Smooth muscle cell (in vitro differentiated cells): ENCODE results near the gene ATP13A2. TPM values are rescaled to one million over a fixed set of nuclear protein-coding genes. Genes with fewer than 3 reads are reported as not detected.
"Not testable (repeated sequence)": the region's sequence is repeated elsewhere in the genome, so short reads cannot be mapped to it uniquely, and the experiment has no call there.

Experiments used
- DNase-seq: peaks from one replicate; lab custom pipeline; 2025; ENCODE audit not compliant: unreplicated experiment; lab: John Stamatoyannopoulos, UW
- H2AFZ ChIP-seq: fragments of 200-600 bp; sonication (generic); 2 replicates; pipeline ENCODE4 v1.6.0; 2016; ENCODE audit warnings: antibody characterized with exemption, low read depth, mild to moderate bottlenecking
- H3F3A ChIP-seq: fragments of 200-600 bp; sonication (generic); 2 replicates; pipeline ENCODE4 v1.6.0; 2017; ENCODE audit warnings: antibody characterized with exemption, low read depth
- H3K27ac ChIP-seq: fragments of 200-600 bp; sonication (generic); 2 replicates; pipeline ENCODE4 v1.5.1; 2016; ENCODE audit warnings: low read depth, mild to moderate bottlenecking
- H3K27me3 ChIP-seq: fragments of 200-600 bp; sonication (generic); 2 replicates; pipeline ENCODE4 v1.6.1; 2016; ENCODE audit warnings: low read depth, mild to moderate bottlenecking
- H3K36me3 ChIP-seq: fragments of 200-600 bp; sonication (generic); 2 replicates; pipeline ENCODE4 v1.5.1; 2016; ENCODE audit warnings: low read depth
- H3K4me1 ChIP-seq: fragments of 200-600 bp; sonication (generic); 2 replicates; pipeline ENCODE4 v1.5.1; 2016; ENCODE audit warnings: low read depth
- H3K4me2 ChIP-seq: fragments of 200-600 bp; sonication (generic); 2 replicates; pipeline ENCODE4 v1.6.0; 2016; ENCODE audit warnings: mild to moderate bottlenecking
- H3K4me3 ChIP-seq: fragments of 200-600 bp; sonication (generic); 2 replicates; pipeline ENCODE4 v1.5.1; 2016; ENCODE audit warnings: mild to moderate bottlenecking
- H3K79me2 ChIP-seq: fragments of 200-600 bp; sonication (generic); 2 replicates; pipeline ENCODE4 v1.6.0; 2016; ENCODE audit warnings: low read depth, mild to moderate bottlenecking
- H3K9ac ChIP-seq: fragments of 200-600 bp; sonication (generic); 2 replicates; pipeline ENCODE4 v1.6.0; 2016; ENCODE audit warnings: low read depth
- H3K9me3 ChIP-seq: fragments of 200-600 bp; sonication (generic); replicated peaks from 2 replicates; pipeline ENCODE4 v1.5.1; 2016; ENCODE audit warnings: low read depth
- H4K20me1 ChIP-seq: fragments of 200-600 bp; sonication (generic); 2 replicates; pipeline ENCODE4 v1.6.0; 2016; ENCODE audit warnings: low read depth
- WGBS: methylation state at CpG from one replicate; pipeline ENCODE4 v1.1.7; 2016; ENCODE audit warnings: low lambda C conversion rate; 5-methylcytosine and 5-hydroxymethylcytosine counted together
- polyA plus RNA-seq: library from polyadenylated mRNA; unstranded; fragments of >200 nt; fragmentation: Nextera tagmentation; extraction: Ambion mirVana; gene quantifications from 2 replicates; pipeline ENCODE4 v1.2.1, GENCODE V29; 2016
- total RNA-seq: library from RNA; depleted of rRNA; stranded (reverse); fragments of >200 nt; gene quantifications from 2 replicates; pipeline ENCODE4 v1.2.3, GENCODE V29; 2014
- TF ChIP-seq, protein P1 (sequence below): fragments of 200-600 bp; sonication (generic); IDR thresholded peaks from 2 replicates; pipeline ENCODE4 v1.5.1; 2017; ENCODE audit warnings: borderline replicate concordance, mild to moderate bottlenecking, antibody characterized with exemption; ENCODE audit not compliant: insufficient read depth, poor library complexity, severe bottlenecking

ATP13A2 gene
- total and polyA plus RNA-seq, 2 experiments from 2014 or later, result 27.7 to 42.3 TPM

- H4K20me1 ChIP-seq, result no peaks in the 10 kb centered on the region
- H3F3A ChIP-seq, result no peaks in the 10 kb centered on the region
- H3K4me1 ChIP-seq, result no peaks in the 10 kb centered on the region
- H3K9me3 ChIP-seq, result no peaks in the 10 kb centered on the region
- TF ChIP-seq, protein P1, sequence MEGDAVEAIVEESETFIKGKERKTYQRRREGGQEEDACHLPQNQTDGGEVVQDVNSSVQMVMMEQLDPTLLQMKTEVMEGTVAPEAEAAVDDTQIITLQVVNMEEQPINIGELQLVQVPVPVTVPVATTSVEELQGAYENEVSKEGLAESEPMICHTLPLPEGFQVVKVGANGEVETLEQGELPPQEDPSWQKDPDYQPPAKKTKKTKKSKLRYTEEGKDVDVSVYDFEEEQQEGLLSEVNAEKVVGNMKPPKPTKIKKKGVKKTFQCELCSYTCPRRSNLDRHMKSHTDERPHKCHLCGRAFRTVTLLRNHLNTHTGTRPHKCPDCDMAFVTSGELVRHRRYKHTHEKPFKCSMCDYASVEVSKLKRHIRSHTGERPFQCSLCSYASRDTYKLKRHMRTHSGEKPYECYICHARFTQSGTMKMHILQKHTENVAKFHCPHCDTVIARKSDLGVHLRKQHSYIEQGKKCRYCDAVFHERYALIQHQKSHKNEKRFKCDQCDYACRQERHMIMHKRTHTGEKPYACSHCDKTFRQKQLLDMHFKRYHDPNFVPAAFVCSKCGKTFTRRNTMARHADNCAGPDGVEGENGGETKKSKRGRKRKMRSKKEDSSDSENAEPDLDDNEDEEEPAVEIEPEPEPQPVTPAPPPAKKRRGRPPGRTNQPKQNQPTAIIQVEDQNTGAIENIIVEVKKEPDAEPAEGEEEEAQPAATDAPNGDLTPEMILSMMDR, result no peak
- peak overlapping the region; percentile 75 for H3K27ac ChIP-seq
- H3K4me2 ChIP-seq, result peak overlapping the region; percentile 72
- 95% methylated on average over 16 of the region's 22 CpGs for WGBS
- H3K36me3 ChIP-seq, result no peaks in the 10 kb centered on the region
- no peaks in the 10 kb centered on the region for H3K27me3 ChIP-seq
- H2AFZ ChIP-seq, result no peak overlapping the region
- no peak overlapping the region for H3K4me3 ChIP-seq
- no peak overlapping the region for H3K9ac ChIP-seq
- DNase-seq, result no peak
- no peaks in the 10 kb centered on the region for H3K79me2 ChIP-seq
Measured at GRCh38 chr1:16966282-16966681, 45.4 kb downstream of the ATP13A2 start.

DNA sequence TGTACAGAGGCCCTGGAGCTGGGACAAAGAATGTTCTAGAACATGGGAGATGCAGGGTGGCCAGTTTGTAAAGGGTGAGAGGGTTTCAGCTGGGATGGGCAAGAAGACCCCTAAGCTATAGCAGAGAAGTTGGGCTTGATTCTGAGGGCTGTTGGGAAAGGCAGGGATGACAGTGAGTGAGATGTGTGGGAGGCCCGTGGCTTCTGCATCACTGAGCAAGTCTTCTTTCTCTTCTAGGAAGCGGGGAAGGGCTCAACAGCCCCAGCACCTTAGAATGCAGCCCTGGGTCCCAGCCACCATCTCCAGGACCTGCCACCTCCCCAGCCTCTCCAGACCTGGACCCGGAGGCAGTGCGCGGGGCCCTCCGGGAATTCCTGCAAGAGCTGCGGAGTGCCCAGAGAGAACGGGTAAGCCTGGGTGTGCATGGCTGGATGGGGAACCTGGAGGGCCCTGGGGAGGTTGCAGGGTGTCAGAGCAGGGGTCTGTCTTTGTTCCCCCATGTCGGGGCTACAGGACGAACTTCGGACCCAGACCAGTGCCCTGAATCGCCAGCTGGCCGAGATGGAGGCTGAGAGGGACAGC, 46.2 kb downstream of the ATP13A2 start:
- peak overlapping the region; percentile 36 for H3K4me2 ChIP-seq
- TF ChIP-seq, protein P1, result no peak
- H3K27ac ChIP-seq, result no peak overlapping the region
- H3K36me3 ChIP-seq, result no peaks in the 10 kb centered on the region
- H3K9ac ChIP-seq, result no peak overlapping the region
- DNase-seq, result no peak
- H3K4me1 ChIP-seq, result no peaks in the 10 kb centered on the region
- H3F3A ChIP-seq, result no peaks in the 10 kb centered on the region
- H3K4me3 ChIP-seq, result no peak overlapping the region
- H4K20me1 ChIP-seq, result no peaks in the 10 kb centered on the region
- no peaks in the 10 kb centered on the region for H3K27me3 ChIP-seq
- no peaks in the 10 kb centered on the region for H3K79me2 ChIP-seq
- H2AFZ ChIP-seq, result no peak overlapping the region
- H3K9me3 ChIP-seq, result no peaks in the 10 kb centered on the region
- whole genome bisulfite sequencing, result 87% methylated on average over 13 of the region's 13 CpGs

DNA sequence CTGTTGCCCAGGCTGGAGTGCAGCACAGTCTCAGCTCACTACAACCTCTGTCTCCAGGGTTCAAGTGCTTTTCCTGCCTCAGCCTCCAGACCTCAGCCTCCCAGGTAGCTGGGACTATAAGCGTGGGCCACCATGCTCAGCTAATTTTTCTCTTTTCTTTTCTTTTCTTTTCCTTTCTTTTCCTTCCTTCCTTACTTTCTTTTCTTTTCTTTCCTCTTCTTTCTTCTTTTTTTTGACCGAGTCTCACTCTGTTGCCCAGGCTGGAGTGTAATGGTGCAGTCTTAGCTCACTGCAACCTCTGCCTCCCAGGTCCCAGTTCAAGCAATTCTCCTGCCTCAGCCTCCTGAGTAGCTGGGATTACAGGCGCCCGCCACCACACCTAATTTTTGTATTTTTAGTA, 47.6 kb downstream of the ATP13A2 start:
- H3K36me3 ChIP-seq, H3K9ac ChIP-seq, H3K4me3 ChIP-seq, H4K20me1 ChIP-seq, H3K79me2 ChIP-seq, H2AFZ ChIP-seq, H3K27ac ChIP-seq, H3K4me1 ChIP-seq, H3F3A ChIP-seq, H3K4me2 ChIP-seq, DNase-seq, H3K9me3 ChIP-seq, H3K27me3 ChIP-seq: not testable (repeated sequence)
- WGBS, result 100% methylated on average over 4 of the region's 4 CpGs

- Histone ChIP-seq H4K20me1 (no peaks in the 10 kb centered on the region), H3K9me3 (no peaks in the 10 kb centered on the region), H3K4me1 (no peaks in the 10 kb centered on the region), H3K4me3 (peak overlapping the region; percentile 48), H3K9ac (no peak overlapping the region), H3F3A (no peaks in the 10 kb centered on the region), H3K27me3 (no peaks in the 10 kb centered on the region), H3K27ac (no peak overlapping the region), H3K4me2 (peak overlapping the region; percentile 58), H3K79me2 (no peaks in the 10 kb centered on the region), H3K36me3 (no peaks in the 10 kb centered on the region), H2AFZ (no peak overlapping the region)
- DNase-seq, result no peak
- TF ChIP-seq, protein P1, result no peak
- 81% methylated on average over 14 of the region's 14 CpGs for WGBS
Measured at GRCh38 chr1:16961297-16962133, 50.2 kb downstream of the ATP13A2 start.
